ENCODE results near the gene SLC40A1.

DNA sequence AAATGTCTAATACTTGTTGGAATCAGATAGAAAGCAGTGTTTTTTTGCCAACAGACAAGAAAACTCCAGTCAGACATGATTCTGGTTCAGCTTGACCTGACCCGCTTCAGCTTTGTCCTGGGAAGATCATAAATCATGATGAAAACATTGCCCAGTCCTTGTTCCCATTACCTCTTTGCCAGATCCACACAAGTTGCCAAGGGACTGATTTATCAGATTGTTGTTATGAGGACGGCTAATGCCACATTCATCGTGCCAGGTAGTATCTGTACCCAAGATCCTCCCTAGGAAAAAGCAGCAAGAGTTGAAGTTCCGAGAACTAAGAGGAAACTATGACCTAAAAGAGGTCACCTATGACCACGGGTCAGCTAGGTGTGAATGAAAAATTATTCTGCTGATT lies 39.0 kb downstream of the SLC40A1 start:
- no peak for TF ChIP-seq CTCF (conservative IDR thresholded peaks at IDR 0.05 in 1 of 2, IDR thresholded peaks at IDR 0.05 in 1 of 2; ENCODE audit: extremely low read depth in 1 of 2, insufficient read depth in 1 of 2, low read depth in 1 of 2, low read length in 2 of 2)
- TF ChIP-seq EZH2 (IDR thresholded peaks at IDR 0.05; ENCODE audit: borderline replicate concordance, low read length), result no peak
